WERI-Rb-1 (cell line): ENCODE data around the gene CFAP45.

Experiments
- DNase-seq: peaks from one replicate; pipeline ENCODE4 v3.0.0-alpha.2; 2020
- H3K27ac ChIP-seq: fragments of 250-450 bp; sonication (Bioruptor Pico); 2 replicates; pipeline ENCODE4 v1.5.1; 2020; ENCODE audit warnings: mild to moderate bottlenecking, moderate library complexity
- H3K27me3 ChIP-seq: fragments of 250-450 bp; sonication (Bioruptor Pico); 2 replicates; pipeline ENCODE4 v1.5.1; 2021; ENCODE audit warnings: mild to moderate bottlenecking, low read depth, moderate library complexity; ENCODE audit not compliant: insufficient read depth, severe bottlenecking
- H3K36me3 ChIP-seq: fragments of 250-450 bp; sonication (Bioruptor Pico); 2 replicates; pipeline ENCODE4 v1.5.1; 2020; ENCODE audit warnings: mild to moderate bottlenecking, moderate library complexity
- H3K4me3 ChIP-seq: 2 replicates; pipeline ENCODE4 v1.5.1; 2011; ENCODE audit warnings: low read depth, mild to moderate bottlenecking, control low read depth, low read length
- H3K9me3 ChIP-seq: fragments of 250-450 bp; sonication (Bioruptor Pico); 2 replicates; pipeline ENCODE4 v1.5.1; 2021; ENCODE audit warnings: mild to moderate bottlenecking, moderate library complexity; ENCODE audit not compliant: severe bottlenecking
- TF ChIP-seq, protein P1 (sequence below): IDR thresholded peaks from 2 replicates; pipeline ENCODE4 v1.5.1; 2011; ENCODE audit warnings: low read depth, mild to moderate bottlenecking, control low read depth, inconsistent platforms, low read length

The CFAP45 gene

DNA sequence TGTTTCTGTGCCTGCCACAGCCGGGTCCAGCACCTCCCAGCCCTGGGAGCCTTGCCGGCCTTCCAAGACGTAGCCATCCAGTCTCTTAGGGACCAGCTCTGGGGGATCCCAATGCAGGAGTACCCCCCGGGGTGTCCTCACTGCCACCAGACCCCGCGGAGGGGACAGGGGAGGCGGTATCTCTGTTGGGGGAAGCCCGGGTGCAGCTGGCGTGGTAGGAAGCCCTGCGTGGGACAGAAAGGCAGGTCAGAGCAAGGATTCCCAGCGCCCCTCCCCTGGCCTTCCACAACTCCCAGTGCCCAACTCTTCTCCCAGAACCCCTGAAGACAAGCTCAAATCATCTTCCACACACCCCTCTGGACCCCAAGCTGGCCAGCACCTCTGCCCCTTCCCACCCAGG, 30.3 kb upstream of the CFAP45 start:
- H3K9me3 ChIP-seq: no peaks in the 10 kb centered on the region
- peaks cover 91% of the 10 kb centered on the region for H3K36me3 ChIP-seq
- no peaks in the 10 kb centered on the region for H3K27me3 ChIP-seq
- TF ChIP-seq, protein P1, sequence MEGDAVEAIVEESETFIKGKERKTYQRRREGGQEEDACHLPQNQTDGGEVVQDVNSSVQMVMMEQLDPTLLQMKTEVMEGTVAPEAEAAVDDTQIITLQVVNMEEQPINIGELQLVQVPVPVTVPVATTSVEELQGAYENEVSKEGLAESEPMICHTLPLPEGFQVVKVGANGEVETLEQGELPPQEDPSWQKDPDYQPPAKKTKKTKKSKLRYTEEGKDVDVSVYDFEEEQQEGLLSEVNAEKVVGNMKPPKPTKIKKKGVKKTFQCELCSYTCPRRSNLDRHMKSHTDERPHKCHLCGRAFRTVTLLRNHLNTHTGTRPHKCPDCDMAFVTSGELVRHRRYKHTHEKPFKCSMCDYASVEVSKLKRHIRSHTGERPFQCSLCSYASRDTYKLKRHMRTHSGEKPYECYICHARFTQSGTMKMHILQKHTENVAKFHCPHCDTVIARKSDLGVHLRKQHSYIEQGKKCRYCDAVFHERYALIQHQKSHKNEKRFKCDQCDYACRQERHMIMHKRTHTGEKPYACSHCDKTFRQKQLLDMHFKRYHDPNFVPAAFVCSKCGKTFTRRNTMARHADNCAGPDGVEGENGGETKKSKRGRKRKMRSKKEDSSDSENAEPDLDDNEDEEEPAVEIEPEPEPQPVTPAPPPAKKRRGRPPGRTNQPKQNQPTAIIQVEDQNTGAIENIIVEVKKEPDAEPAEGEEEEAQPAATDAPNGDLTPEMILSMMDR: no peak
- no peak for DNase-seq
- no peak overlapping the region for H3K4me3 ChIP-seq
- no peak overlapping the region for H3K27ac ChIP-seq

DNA sequence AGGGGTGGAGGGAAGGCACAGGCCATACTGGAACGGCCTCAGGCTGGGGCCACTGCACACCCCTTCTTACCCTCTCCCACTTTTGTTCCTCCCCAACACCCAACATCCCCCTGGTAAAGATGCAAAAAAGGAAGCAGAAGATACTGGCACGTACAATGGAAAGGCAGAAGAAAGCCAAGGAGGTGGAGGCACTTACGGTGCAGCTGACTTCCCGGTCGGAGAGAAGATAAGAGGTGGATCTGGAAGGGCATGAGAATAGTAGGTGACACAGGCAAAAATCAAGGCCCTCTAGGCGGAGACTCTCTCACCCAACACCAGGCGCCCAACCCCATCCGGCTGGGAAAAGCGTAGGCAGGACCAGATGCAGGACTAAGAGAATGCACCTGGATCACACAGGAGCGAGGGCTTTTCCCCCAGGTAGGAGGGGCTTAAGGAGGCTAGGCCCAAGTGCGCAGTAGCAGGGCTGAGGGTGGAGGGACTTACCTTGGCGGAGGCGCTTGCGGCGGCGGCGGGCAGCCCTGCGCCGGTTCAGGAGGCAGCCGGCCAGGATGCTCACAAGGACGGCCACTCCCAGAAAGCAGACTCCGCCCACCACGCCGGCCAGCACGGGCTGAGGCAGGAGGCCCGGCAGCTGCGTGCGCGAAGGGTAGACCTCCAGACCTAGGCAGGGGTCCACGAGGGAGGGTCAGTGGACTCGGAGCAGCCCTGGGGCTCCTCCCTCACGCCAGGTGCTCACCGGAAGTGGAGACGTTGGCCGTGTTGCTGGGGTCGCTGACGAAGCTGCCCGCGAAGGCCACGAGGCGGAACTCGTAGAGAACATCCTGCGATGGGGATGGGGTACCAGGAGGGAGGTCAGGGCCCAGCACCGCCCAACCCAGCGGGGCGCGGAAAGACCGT, 29.4 kb upstream of the CFAP45 start:
- no peaks in the 10 kb centered on the region for H3K27me3 ChIP-seq
- no peak overlapping the region for H3K4me3 ChIP-seq
- no peak for DNase-seq
- no peaks in the 10 kb centered on the region for H3K9me3 ChIP-seq
- TF ChIP-seq, protein P1: no peak
- no peak overlapping the region for H3K27ac ChIP-seq
- H3K36me3 ChIP-seq: peaks cover 83% of the 10 kb centered on the region

DNA sequence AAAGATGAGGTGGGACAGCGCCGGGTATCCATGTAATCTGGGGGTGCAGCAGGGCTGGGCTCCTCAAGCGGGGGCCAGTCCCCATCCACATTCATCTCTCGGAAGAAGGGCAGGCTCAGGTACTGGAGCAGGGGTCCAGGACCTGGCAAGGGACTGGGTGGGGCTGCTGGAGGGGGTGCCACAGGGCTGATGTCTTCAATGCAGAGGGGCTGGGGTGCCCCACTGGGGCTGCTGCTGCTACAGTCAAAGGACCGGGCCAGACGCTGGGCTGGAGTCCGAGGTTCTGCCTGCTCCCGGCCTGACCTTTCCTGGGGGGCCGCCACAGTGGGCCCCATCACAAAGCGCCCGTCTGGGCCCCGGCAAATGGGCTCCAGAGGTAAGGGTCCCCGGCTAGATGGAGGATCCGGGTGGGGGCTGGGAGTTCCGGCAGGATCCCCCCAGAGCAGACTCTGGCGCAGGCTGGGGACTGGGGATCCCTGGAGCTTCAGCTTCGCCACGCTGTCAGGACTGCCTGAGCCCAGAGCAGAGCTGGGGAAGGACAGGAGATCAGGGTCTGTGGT, 28.6 kb upstream of the CFAP45 start:
- TF ChIP-seq, protein P1: no peak
- Histone ChIP-seq H3K9me3 (no peaks in the 10 kb centered on the region), H3K4me3 (no peak overlapping the region), H3K36me3 (peaks cover 77% of the 10 kb centered on the region), H3K27me3 (no peaks in the 10 kb centered on the region), H3K27ac (no peak overlapping the region; the same call in 1 of the 2 replicates)
- DNase-seq: no peak

DNA sequence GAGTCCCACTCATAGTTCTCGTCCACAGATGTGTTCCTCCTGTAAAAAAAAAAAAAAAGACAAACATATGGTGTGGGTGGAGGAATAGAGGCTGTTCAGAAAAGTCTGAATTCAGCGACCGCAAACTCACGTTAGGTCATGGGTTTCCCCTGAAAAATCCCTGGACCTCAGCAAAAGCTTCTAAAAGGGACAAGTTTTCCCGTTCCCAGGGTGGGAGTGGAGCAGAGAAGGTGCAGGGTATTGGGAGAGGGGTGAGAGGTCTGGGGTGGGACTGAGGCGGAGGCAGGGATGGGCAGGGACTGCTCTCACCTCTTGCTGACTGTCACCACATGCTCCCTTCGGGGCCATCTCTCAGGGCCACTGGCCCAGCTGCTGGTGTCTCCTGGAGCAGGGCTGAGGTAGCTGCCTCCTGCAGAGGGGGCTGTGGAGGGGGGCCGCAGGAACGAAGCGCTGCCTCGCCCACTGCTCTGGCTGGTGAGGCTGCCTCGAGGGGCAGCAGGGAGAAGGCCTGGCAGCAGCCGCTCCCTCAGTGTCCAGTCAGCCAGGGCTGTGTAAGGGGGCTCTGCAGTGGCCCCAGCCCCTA, 28.0 kb upstream of the CFAP45 start:
- no peaks in the 10 kb centered on the region for H3K27me3 ChIP-seq
- H3K36me3 ChIP-seq: peaks cover 76% of the 10 kb centered on the region
- H3K4me3 ChIP-seq: no peak overlapping the region
- peak; percentile 48 for DNase-seq
- no peaks in the 10 kb centered on the region for H3K9me3 ChIP-seq
- H3K27ac ChIP-seq: no peak overlapping the region; the same call in 1 of the 2 replicates
- TF ChIP-seq, protein P1: peak; percentile 33

DNA sequence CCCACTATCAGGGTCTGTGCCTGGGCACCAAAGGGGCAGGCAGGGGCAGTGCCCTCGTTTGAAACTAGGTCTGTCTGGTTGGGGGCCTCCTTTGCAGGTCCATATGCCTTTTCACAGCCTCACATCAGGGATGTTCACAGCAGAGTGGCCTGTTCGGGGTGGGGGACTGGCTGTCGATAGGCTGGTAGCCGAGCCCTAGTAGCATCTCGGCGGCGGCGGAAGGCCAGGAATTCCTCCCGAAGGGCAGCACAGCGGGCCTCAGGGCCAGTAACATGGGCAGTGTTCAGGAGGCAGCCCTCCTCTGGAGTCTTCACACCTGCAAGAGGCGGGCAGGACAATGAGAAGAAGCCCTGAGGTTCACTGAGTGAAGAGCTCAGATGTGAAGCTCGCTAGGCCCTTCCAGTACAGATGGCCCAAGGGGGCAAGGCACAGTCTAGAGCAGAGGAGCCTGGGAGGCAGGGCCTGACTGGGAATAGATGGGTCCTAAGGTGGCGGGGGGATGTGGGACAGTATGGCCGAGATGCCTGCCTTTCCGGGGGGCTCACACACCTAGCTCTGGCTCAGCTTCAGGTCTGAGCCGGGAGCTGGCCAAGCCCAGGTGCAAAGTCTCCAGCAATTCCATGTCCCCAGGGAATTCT, 27.4 kb upstream of the CFAP45 start:
- TF ChIP-seq, protein P1: no peak
- peaks cover 70% of the 10 kb centered on the region for H3K36me3 ChIP-seq
- H3K27ac ChIP-seq: no peak overlapping the region
- no peak overlapping the region for H3K4me3 ChIP-seq
- DNase-seq: no peak
- H3K9me3 ChIP-seq: no peaks in the 10 kb centered on the region
- H3K27me3 ChIP-seq: no peaks in the 10 kb centered on the region
